NOMO-1 (cell line): Measurements from ENCODE around the gene SDK2.

Experiments
- DNase-seq, 2 experiments: peaks; one replicate each; lab custom pipeline; 2025; ENCODE audit not compliant: unreplicated experiment in 2 of 2; lab: John Stamatoyannopoulos, UW

Gene SDK2

GRCh38 chr17:73561111-73561510, 83.1 kb downstream of the SDK2 start:
- DNase-seq, result no peak

- DNase-seq, result no peak
These were observed 83.6 kb downstream of the SDK2 start for GRCh38 chr17:73560661-73561060.

- no peak for DNase-seq
These were observed 84.7 kb downstream of the SDK2 start for GRCh38 chr17:73559532-73559931.

GRCh38 chr17:73555199-73555960, 88.9 kb downstream of the SDK2 start:
- DNase-seq, result no peak

- DNase-seq, result no peak
These were observed 89.7 kb downstream of the SDK2 start for GRCh38 chr17:73554498-73554897.

GRCh38 chr17:73553311-73553710, 90.9 kb downstream of the SDK2 start:
- DNase-seq, result no peak

GRCh38 chr17:73552300-73553048, 91.8 kb downstream of the SDK2 start:
- DNase-seq, result no peak

- DNase-seq, result no peak
These were observed 92.5 kb downstream of the SDK2 start for GRCh38 chr17:73551759-73552158.

GRCh38 chr17:73551144-73551543, 93.1 kb downstream of the SDK2 start:
- no peak for DNase-seq

GRCh38 chr17:73550556-73550955, 93.7 kb downstream of the SDK2 start:
- no peak for DNase-seq

- no peak for DNase-seq
These were observed 94.3 kb downstream of the SDK2 start for GRCh38 chr17:73549841-73550430.

- no peak for DNase-seq
These were observed 95.5 kb downstream of the SDK2 start for GRCh38 chr17:73548620-73549311.

GRCh38 chr17:73547790-73548189, 96.5 kb downstream of the SDK2 start:
- no peak for DNase-seq

- DNase-seq, result peak; percentile 87 to 95
These were observed 97.3 kb downstream of the SDK2 start for GRCh38 chr17:73546770-73547536.

- no peak for DNase-seq
These were observed 98.1 kb downstream of the SDK2 start for GRCh38 chr17:73546114-73546513.

GRCh38 chr17:73545109-73546032, 98.9 kb downstream of the SDK2 start:
- DNase-seq, result no peak

GRCh38 chr17:73544333-73544732, 99.9 kb downstream of the SDK2 start:
- DNase-seq, result no peak

- DNase-seq, result no peak
These were observed 101.9 kb downstream of the SDK2 start for GRCh38 chr17:73542323-73542722.

GRCh38 chr17:73541561-73541981, 102.7 kb downstream of the SDK2 start:
- DNase-seq, result no peak
